Stimulated activated naive CD8-positive, alpha-beta T cell treated with anti-CD3 and anti-CD28 coated beads, Interleukin-15, amount 100 ng/mL, for 72 hours (primary cell): ENCODE results near the gene SGCA.

Experiments
- ATAC-seq: fragments of 150-1000 bp; cut with Tn5 transposase; 2 replicates; pipeline ENCODE4 v1.10.0; 2021; ENCODE audit warnings: mild to moderate bottlenecking, moderate library complexity
- DNase-seq, 2 donors: peaks; one replicate each; pipeline ENCODE4 v3.0.0; 2021 to 2022
- H3K27ac Mint-ChIP-seq, 2 donors: one replicate each; pipeline ENCODE4 v1.8.0; 2022; ENCODE audit warnings: mild to moderate bottlenecking in 2 of 2, mixed read lengths in 2 of 2, moderate library complexity in 2 of 2
- H3K27me3 Mint-ChIP-seq: one replicate; pipeline ENCODE4 v1.8.0; 2022; ENCODE audit warnings: mixed read lengths
- H3K4me1 Mint-ChIP-seq: one replicate; pipeline ENCODE4 v1.8.0; 2022; ENCODE audit warnings: mild to moderate bottlenecking, mixed read lengths
- H3K4me3 Mint-ChIP-seq, 2 donors: one replicate each; pipeline ENCODE4 v1.8.0; 2022; ENCODE audit warnings: mild to moderate bottlenecking in 2 of 2, mixed read lengths in 2 of 2, moderate library complexity in 1 of 2
- H3K9me3 Mint-ChIP-seq, 2 donors: one replicate each; pipeline ENCODE4 v1.8.0; 2022; ENCODE audit warnings: mixed read lengths in 2 of 2

Gene SGCA

DNA sequence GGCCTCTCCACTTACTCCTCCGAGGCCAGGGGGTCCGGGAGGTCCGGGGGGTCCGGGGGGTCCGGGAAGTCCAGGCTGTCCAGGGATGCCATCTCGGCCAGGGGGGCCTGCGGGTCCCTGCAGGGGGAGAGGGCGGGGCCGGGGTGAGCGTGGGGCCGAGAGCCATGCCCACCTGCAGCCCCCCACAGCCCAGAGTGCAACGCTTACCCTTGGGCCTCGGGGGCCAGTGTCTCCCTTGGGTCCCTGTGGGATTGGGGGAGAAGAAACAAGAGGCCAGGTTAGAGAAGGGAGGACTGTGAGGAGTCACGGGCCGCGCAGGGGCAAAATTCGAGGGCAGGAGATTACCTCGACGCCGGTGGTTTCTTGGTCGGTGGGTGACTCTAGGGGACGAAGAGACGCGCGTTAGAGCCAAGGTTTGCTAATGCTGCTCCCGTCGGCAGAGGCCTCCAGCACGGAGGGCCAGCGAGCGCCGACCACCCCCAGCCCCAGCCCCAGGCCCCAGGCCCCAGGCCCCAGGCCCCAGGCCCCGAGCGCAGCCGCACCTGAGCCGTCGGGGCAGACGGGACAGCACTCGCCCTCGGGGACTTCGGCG, 33.5 kb downstream of the SGCA start:
- no peak for DNase-seq
- Mint-ChIP-seq H3K4me3 (peak overlapping the region; percentile 86 to 93), H3K27ac (no peak overlapping the region), H3K27me3 (peaks cover 59% of the 10 kb centered on the region), H3K4me1 (peaks cover 33% of the 10 kb centered on the region), H3K9me3 (no peaks in the 10 kb centered on the region)
- ATAC-seq, result no peak

DNA sequence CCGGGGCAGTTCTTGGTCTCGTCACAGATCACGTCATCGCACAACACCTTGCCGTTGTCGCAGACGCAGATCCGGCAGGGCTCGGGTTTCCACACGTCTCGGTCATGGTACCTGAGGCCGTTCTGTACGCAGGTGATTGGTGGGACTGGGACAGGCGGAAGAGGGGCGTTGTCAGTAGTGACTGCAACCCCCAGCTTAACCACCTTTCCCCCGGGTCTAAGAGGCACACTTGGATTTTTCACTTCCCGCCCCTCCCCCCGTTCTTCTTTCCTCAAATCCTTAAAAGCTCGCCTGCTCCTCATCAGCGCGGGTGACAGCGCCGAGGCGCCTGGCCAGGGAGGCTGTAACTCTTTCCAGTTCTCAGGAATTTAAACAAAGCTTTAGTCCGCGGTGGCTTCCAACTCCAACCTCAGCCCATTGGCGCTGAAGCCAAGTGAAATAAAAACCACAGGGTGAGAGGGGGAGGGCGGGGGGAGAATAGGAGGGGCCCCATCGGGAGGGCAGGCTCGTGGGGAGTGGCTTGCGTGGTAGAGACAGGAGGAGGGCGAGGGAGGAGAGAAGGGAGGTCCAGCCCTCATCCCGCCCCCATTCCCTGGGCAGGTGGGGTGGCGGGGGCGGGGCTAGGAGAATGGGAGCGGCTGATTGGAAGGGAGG, 34.1 kb downstream of the SGCA start:
- Mint-ChIP-seq H3K27me3 (peaks cover 66% of the 10 kb centered on the region), H3K4me1 (peaks cover 32% of the 10 kb centered on the region)
- ATAC-seq, result peak; percentile 76

DNA sequence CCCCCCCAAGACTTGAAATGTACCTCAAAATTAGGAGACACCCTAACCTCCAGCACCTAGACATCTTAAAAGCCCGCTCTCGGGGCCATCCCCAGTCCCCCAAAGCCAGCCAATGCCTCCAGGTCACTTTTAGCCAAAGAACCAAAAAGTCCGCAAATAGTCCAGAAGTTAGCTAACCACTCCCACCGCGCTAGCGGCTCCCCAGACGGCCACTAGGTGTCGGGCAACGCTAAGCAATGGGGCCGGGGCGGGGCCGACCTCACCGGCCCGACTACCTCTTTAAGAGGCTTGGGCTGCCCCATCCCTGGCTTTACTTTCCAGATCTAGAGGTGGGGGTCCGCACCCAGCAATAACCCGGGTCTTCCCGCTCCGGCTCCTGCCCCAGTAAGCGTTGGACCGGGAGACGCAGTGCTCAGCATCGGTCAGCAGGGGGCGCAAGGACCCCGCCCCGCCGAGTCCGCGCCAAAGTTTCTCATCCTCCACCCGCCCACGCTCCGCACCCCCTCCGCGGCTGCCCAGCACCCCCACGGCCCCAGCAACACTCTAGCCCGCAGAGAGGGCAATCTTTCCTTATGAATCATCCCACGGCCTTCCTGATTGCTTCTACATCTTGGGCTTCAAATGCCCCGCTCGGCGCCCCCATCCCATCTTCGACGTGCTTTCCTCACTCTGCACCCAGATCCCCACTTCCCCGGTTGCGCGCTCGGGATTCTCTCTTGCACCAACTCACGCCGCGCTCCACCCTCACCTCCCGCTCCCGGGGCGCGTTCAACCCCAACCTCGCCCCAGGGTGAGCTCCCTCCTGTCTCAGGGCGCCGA, 34.9 kb downstream of the SGCA start:
- peak overlapping the region; percentile 65 to 86 for H3K27ac Mint-ChIP-seq
- peaks cover 30% of the 10 kb centered on the region for H3K4me1 Mint-ChIP-seq
- peak; percentile 81 to 85 for DNase-seq
- peak overlapping the region; percentile 86 to 93 for H3K4me3 Mint-ChIP-seq
- peaks cover 70% of the 10 kb centered on the region for H3K27me3 Mint-ChIP-seq
- peak; percentile 82 for ATAC-seq
- H3K9me3 Mint-ChIP-seq, result no peaks in the 10 kb centered on the region

More for the DNA sequence above, 34.1 kb downstream of the SGCA start:
- peak; percentile 52 to 69 for DNase-seq
- peak overlapping the region; percentile 86 to 93 for H3K4me3 Mint-ChIP-seq
- no peaks in the 10 kb centered on the region for H3K9me3 Mint-ChIP-seq
- H3K27ac Mint-ChIP-seq, result no peak overlapping the region

DNA sequence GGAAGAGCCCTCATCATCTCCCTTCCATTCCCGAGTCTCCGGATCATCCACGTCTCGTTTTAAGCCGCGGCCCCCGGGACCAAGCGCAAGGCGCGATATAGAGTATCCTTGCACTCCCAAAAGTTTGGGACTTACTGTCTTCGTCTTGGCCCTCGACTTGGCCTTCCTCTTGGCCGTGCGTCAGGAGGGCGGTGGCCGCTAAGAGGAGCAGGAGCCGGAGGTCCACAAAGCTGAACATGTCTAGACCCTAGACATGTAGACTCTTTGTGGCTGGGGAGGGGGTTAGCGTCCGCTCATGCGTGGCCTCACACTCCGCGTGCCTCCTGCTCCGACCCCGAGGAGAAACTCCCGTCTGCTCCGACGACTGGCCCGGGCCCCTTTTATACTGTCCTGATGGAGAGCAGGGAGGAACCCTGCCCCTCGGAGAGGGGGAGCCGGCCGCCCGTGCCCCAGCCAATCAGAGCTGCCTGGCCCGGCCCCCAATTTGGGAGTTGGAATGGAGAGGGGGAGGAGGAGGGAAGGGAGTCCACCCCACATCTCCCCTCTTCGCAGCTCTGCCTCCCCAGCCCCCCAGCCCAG, 35.6 kb downstream of the SGCA start, which contains the start of gene COL1A1:
COL1A1 (minus strand) TSS at position 356 of the 579 bp plus-strand sequence; CDS start at position 238, 118 bp downstream.
- Mint-ChIP-seq H3K4me3 (peak within 1 kb of the TSS; percentile 86 to 93), H3K4me1 (peaks cover 24% of the 10 kb centered on the region), H3K9me3 (no peaks in the 10 kb centered on the region), H3K27ac (peak within 1 kb of the TSS; percentile 65 to 86), H3K27me3 (peaks cover 72% of the 10 kb centered on the region)
- ATAC-seq, result no peak
- no peak for DNase-seq

DNA sequence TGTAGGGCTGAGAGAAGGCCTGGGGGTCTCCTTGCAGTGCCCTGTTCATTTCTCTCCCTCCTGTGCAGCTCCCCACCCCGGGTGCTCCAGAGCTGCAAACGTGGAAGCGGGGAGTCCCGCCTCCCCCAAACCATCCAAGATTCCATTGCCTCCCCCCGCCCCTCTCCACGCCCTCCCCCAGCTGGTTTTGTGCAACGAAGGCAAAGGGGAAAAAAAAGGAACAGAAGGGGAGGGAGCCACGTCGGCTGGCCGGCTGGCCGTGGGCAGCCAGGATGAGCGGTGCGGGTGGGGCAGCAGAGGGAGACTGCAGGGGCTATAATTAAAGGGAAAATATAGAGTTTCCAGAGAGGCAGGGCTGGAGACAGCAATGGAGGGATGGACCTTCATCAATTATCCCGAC, 37.3 kb downstream of the SGCA start:
- Mint-ChIP-seq H3K27ac (no peak overlapping the region), H3K27me3 (peaks cover 80% of the 10 kb centered on the region), H3K4me1 (peaks cover 33% of the 10 kb centered on the region), H3K4me3 (no peak overlapping the region), H3K9me3 (no peaks in the 10 kb centered on the region)
- DNase-seq (no peak), ATAC-seq (no peak)

DNA sequence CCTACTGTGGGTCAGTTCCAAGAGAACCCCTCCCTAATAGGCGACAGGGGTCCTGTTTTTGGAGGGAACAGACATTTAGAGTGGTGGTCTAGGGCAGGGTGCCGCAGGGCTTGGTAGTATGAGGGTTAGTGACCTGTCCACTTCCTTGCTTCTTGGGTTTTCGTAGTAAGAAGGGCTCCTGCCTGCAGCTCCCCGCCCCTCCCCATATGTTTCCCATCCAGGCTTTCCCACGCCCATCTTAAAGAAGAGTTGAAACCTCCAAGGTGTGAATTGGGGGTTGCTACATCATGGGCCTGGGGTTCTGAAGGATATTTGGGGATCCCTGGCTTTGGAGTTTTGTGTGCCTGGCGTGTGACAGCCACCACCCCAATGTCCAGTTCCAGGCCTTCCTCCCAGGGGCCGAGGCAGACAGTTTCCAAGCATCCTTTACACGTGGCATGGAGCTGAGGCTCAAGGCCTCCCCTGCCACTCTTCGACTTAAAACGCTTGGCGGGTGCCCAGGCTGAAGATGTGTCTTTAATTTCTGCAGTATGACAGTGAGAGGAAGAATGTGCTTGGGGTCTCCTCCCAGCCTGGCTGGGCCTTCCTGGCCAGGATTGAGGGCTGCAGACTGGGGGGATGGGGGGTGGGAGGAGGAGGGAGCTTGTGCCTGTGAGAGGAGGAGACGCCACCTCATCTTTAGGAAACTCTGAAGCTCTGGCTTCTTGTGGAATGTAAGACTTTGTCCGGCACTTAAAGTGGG, 38.0 kb downstream of the SGCA start:
- Mint-ChIP-seq H3K27me3 (peaks cover 80% of the 10 kb centered on the region), H3K27ac (no peak overlapping the region), H3K4me1 (peaks cover 28% of the 10 kb centered on the region), H3K9me3 (no peaks in the 10 kb centered on the region), H3K4me3 (no peak overlapping the region)
- DNase-seq (no peak), ATAC-seq (no peak)

DNA sequence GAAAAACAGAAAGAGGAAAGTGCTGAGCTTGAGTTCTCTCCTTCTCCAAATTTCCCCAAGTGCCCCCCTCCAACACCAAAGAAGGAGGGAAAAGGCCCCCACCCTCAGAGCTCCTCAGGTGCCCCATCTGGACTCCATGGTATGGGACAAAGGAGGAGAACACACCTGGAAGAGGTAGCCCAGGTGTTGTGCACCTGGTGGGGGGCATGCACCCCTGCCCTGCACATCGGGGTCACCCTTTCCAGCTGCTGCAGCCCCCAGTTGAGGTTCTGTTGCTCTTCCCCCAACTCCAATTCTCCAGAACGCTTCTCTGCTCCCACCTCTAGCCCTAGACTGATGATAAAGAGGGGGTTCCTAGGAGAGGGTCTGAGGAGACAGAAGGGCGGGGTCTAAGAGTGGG, 38.6 kb downstream of the SGCA start:
- Mint-ChIP-seq H3K27me3 (peaks cover 83% of the 10 kb centered on the region), H3K27ac (no peak overlapping the region), H3K4me3 (no peak overlapping the region), H3K4me1 (peaks cover 25% of the 10 kb centered on the region), H3K9me3 (no peaks in the 10 kb centered on the region)
- no peak for DNase-seq
- ATAC-seq, result no peak

DNA sequence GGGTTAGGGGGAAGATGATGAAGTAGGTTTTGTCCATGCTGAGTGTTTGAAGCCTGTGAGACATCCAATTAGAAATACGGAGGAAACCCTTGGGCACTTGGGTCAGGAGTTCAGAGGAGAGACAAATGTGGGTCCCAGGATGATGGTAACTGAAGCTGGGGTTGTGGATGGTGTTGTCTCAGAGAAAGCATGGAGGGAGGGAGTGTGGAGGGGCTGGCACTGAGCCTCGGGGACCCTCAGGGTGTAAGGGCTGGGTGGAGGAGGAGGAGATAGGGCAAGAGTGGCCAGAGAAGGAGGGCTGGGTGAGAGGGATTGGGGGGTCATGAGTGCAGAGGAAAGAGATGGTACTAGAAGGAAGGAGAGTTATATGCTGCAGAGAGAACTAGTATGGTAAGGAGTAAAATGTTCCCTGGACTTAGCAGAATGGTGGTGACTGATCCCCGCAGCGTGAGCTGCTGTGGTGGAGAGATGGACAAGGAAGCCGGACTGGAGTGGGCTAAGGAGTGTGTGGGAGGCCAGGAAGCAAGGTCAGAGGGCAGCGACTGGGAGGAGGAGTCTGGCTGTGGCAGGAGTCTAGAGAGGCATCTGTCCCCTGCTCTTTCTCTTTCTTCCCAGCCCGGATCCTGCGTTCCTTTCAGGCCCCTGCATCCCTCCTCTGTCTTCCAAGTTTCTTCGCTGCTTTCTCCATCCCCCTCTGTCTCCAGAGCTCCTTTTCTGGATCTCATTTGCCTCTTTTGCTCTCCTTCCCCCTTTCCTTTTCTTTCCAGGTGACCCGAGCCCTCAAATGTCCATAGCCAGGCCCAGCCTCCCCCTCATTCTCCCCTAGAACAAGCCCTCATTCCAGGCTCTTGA, 39.5 kb downstream of the SGCA start:
- peaks cover 92% of the 10 kb centered on the region for H3K27me3 Mint-ChIP-seq
- H3K9me3 Mint-ChIP-seq, result no peaks in the 10 kb centered on the region
- DNase-seq (no peak), ATAC-seq (no peak)
- no peak overlapping the region for H3K4me3 Mint-ChIP-seq
- peaks cover 22% of the 10 kb centered on the region for H3K4me1 Mint-ChIP-seq
- H3K27ac Mint-ChIP-seq, result no peak overlapping the region

DNA sequence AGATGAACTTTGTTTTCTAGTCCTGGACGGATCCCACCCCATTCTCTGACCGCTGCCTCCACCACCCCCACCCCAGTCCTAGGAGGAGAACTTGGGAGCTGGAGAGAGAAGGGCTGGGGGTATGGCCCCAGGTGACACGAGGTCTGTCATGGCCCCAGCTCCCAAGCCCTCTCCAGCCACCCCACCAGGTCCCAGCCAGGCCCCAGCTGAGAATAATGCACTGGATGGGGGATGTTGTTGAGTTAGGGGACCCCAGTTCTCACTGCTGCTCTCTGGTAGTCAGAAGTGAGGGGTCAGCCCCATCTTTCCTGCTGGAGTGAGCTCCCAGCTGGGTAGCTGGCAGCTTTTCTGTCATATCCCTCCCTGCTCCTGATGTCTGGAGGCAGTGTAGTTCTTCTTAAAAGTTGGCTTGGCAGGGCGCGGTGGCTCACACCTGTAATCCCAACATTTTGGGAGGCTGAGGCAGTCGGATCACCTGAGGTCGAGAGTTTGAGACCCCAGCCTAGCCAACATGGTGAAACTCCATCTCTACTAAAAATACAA, 40.2 kb downstream of the SGCA start:
- Mint-ChIP-seq H3K4me1 (peaks cover 22% of the 10 kb centered on the region), H3K27me3 (peaks cover 87% of the 10 kb centered on the region), H3K27ac (no peak overlapping the region), H3K9me3 (no peaks in the 10 kb centered on the region), H3K4me3 (no peak overlapping the region)
- DNase-seq, result no peak
- no peak for ATAC-seq

DNA sequence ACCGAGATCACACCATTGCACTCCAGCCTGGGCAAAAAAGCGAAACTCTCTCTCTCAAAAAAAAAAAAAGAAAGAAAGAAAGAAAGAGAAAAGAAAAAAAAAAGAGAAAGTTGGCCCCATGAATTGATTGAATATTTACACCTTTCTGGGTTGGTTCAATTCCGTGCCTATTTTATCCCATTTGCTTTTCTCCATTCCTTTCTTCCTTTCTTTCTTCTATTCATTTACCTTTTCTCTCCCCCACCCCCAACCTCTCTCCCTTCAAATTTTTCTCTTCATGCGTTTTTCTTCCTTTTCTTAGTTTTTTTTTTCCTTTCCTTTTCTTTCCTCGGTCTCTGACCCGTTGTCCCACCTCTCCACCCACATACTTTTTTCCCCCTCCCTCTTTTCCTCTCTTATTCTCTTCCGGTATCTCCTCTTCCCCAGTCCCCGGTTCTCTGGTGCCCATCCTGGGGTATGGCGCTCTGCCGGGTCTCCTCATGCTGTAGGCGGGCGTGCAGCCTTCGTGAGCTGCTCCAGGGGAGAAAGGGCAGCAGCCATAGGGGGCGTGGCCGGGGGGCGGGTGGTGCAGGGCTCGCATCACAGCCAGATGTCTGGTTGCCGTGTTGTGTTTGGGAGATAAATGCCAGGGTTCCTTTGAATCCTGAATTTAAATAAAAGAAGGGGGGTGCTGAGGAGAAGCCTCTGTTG, 40.9 kb downstream of the SGCA start:
- Mint-ChIP-seq H3K9me3 (no peaks in the 10 kb centered on the region), H3K4me1 (peaks cover 24% of the 10 kb centered on the region), H3K4me3 (peak overlapping the region; percentile 25 to 56), H3K27me3 (peaks cover 87% of the 10 kb centered on the region), H3K27ac (no peak overlapping the region)
- DNase-seq (peak in 1 of 2 donors; percentile 17), ATAC-seq (no peak)

DNA sequence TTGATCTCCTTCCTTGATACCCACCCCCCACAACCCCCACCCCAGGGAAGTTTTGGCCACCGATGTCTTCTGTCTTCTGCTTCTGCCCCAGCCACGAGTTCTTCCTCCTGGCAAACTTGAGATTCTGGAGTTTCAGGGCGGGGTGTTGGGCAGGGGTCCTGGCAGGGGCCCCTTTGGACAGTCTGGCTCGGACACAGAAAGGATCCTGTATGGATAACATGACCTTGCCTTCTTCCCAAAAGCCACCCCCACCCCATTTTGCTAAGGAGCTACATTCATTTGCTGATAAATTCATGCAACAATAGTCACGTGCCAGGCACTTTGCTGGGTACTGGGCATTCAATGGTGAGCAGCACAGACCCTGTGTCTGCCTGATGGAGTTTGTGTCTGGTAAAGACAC, 41.5 kb downstream of the SGCA start:
- ATAC-seq (no peak), DNase-seq (no peak)
- no peaks in the 10 kb centered on the region for H3K9me3 Mint-ChIP-seq
- H3K27me3 Mint-ChIP-seq, result peaks cover 85% of the 10 kb centered on the region
- no peak overlapping the region for H3K27ac Mint-ChIP-seq
- peak overlapping the region in 1 of 2 donors; percentile 14 for H3K4me3 Mint-ChIP-seq
- peaks cover 30% of the 10 kb centered on the region for H3K4me1 Mint-ChIP-seq

DNA sequence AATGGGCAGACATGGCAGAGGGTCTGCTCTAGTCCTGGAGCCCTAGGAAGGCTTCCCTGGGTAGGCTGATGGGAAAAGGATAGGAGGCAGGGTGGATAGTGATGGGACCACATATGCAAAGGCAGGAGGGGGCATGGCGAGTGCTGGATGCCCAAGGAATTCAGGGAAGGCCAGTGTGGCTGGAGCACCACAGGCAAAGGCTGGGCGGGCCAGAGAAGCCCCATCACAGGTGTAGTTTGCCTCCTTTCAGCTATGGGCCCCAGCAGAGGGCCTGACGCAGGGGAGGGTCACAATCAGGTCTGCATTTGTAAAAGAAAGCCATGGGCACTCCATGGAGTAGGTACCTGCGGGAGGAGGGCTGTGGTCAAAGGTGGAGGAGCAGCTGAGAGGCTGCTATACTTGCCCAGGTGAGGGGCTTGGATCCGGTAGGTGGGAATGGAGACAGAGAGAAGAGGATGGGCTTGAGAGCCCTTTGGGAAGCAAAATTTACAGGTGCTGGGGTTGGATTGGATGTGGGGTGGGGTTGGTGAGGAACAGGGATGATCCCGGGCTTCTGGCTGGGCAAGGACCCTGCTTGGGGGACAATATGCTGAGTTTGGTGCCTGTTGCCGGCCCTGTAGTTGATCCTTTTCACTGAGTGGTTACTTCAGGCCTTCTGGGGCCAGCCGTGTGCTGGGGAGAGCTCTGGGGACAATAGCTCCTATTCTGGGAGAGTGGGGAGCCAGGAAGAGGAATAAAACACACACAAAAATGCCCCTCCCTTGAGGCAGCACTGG, 42.2 kb downstream of the SGCA start:
- H3K4me1 Mint-ChIP-seq, result peaks cover 37% of the 10 kb centered on the region
- no peaks in the 10 kb centered on the region for H3K9me3 Mint-ChIP-seq
- no peak overlapping the region for H3K27ac Mint-ChIP-seq
- H3K4me3 Mint-ChIP-seq, result no peak overlapping the region
- DNase-seq (no peak), ATAC-seq (no peak)
- H3K27me3 Mint-ChIP-seq, result peaks cover 79% of the 10 kb centered on the region

DNA sequence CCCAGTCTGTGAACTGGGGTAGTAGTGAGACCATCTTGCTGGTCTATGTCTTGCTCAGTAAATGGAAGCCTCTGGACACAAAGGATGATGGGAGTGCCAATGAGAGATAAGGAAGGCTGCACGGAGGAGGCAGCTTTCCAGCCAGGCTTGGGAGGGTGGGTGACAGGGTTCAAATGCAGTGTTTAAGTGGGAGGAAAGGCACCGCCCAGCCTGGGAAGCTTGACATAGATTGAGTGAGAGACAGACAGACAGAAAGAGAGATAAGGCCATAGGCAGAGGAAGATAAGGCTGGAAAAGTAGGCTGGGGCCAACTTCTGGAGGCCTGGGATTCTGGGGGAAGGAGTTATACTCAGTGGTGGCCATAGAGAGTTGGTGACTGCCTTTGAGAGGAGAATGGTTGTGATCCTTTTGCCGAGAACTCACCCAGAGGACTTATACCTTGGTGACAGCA, 42.8 kb downstream of the SGCA start:
- Mint-ChIP-seq H3K4me1 (peaks cover 43% of the 10 kb centered on the region), H3K27me3 (peaks cover 75% of the 10 kb centered on the region), H3K9me3 (no peaks in the 10 kb centered on the region), H3K27ac (no peak overlapping the region), H3K4me3 (no peak overlapping the region)
- ATAC-seq (no peak), DNase-seq (no peak)
